HPDE6-E6E7 (cell line): ENCODE results near the gene MAK.
"Not testable (repeated sequence)": the region's sequence is repeated elsewhere in the genome, so short reads cannot be mapped to it uniquely, and the experiment has no call there.

ENCODE experiments used
- DNase-seq: peaks from one replicate; pipeline ENCODE4 v3.0.0; 2011; ENCODE audit warnings: missing footprints; ENCODE audit errors: extremely low spot score

MAK gene

GRCh38 chr6:10779076-10779475, 59.3 kb downstream of the MAK start:
- no peak for DNase-seq

GRCh38 chr6:10778230-10778629, 60.1 kb downstream of the MAK start:
- no peak for DNase-seq

- DNase-seq, result no peak
Measured at GRCh38 chr6:10771371-10771894, 66.9 kb downstream of the MAK start.

- no peak for DNase-seq
Measured at GRCh38 chr6:10769419-10769818, 68.9 kb downstream of the MAK start.

- no peak for DNase-seq
Measured at GRCh38 chr6:10763006-10763405, 75.3 kb downstream of the MAK start.

- DNase-seq, result peak; percentile 85
Measured at GRCh38 chr6:10759884-10760329, 78.4 kb downstream of the MAK start.

- peak; percentile 46 for DNase-seq
Measured at GRCh38 chr6:10759312-10759839, 79.0 kb downstream of the MAK start.

- DNase-seq, result no peak
Measured at GRCh38 chr6:10756085-10756484, 82.3 kb downstream of the MAK start.

GRCh38 chr6:10751757-10752156, 86.6 kb downstream of the MAK start:
- not testable (repeated sequence) for DNase-seq

GRCh38 chr6:10750568-10750967, 87.8 kb downstream of the MAK start:
- not testable (repeated sequence) for DNase-seq

GRCh38 chr6:10749734-10750133, 88.6 kb downstream of the MAK start:
- DNase-seq, result no peak

- peak; percentile 94 for DNase-seq
Measured at GRCh38 chr6:10747251-10747972, 90.9 kb downstream of the MAK start, which contains the start of gene TMEM14B. TMEM14B (plus strand) TSS chr6:10747805; CDS start chr6:10749246, 1,441 bp downstream.

- DNase-seq, result no peak
Measured at GRCh38 chr6:10746915-10747250, 91.5 kb downstream of the MAK start.

- no peak for DNase-seq
Measured at GRCh38 chr6:10745116-10745515, 93.2 kb downstream of the MAK start.

- no peak for DNase-seq
Measured at GRCh38 chr6:10743515-10743914, 94.8 kb downstream of the MAK start.

GRCh38 chr6:10742251-10742650, 96.1 kb downstream of the MAK start:
- no peak for DNase-seq

- DNase-seq, result not testable (repeated sequence)
Measured at GRCh38 chr6:10741643-10742042, 96.7 kb downstream of the MAK start.

GRCh38 chr6:10740061-10740460, 98.3 kb downstream of the MAK start:
- no peak for DNase-seq

GRCh38 chr6:10736731-10737130, 101.6 kb downstream of the MAK start:
- DNase-seq, result no peak

GRCh38 chr6:10733863-10734262, 104.5 kb downstream of the MAK start:
- no peak for DNase-seq

- DNase-seq, result no peak
Measured at GRCh38 chr6:10733151-10733715, 105.1 kb downstream of the MAK start.

- DNase-seq, result no peak
Measured at GRCh38 chr6:10730254-10730653, 108.1 kb downstream of the MAK start.

GRCh38 chr6:10725716-10726115, 112.6 kb downstream of the MAK start:
- DNase-seq, result no peak
